WTC11 (cell line): Measurements from ENCODE around the gene TNFRSF19. TPM values are rescaled to one million over a fixed set of nuclear protein-coding genes. Genes with fewer than 3 reads are reported as not detected.

Source experiments
- ATAC-seq: fragments of 200-7000 bp; cut with Tn5 transposase; 2 replicates; pipeline ENCODE4 v1.10.0; 2021; ENCODE audit warnings: mild to moderate bottlenecking, moderate library complexity
- CTCF ChIA-PET: fragments of 300-600 bp; sonication (Branson Sonifier 250); formaldehyde crosslinking; loops from one replicate; lab custom pipeline; 2021; ENCODE audit warnings: antibody characterized with exemption; lab: Charles Lee
- POLR2A ChIA-PET: fragments of 350-600 bp; sonication (Branson Sonifier 250); formaldehyde crosslinking; loops from one replicate; lab custom pipeline; 2021; ENCODE audit warnings: antibody characterized with exemption; lab: Charles Lee
- DNase-seq: peaks from one replicate; pipeline ENCODE4 v3.0.0; 2021; ENCODE audit warnings: low spot score
- H3K27ac Mint-ChIP-seq: 2 replicates; pipeline ENCODE4 v1.8.0; 2021; ENCODE audit warnings: mixed read lengths
- H3K27me3 Mint-ChIP-seq: 2 replicates; pipeline ENCODE4 v1.8.0; 2021; ENCODE audit warnings: low read depth, mild to moderate bottlenecking, moderate library complexity, mixed read lengths
- H3K36me3 Mint-ChIP-seq: 2 replicates; pipeline ENCODE4 v1.8.0; 2021; ENCODE audit warnings: mixed read lengths
- H3K4me1 Mint-ChIP-seq: 2 replicates; pipeline ENCODE4 v1.8.0; 2022; ENCODE audit warnings: mixed read lengths
- H3K4me3 Mint-ChIP-seq: 2 replicates; pipeline ENCODE4 v1.8.0; 2021; ENCODE audit warnings: mild to moderate bottlenecking, moderate library complexity, mixed read lengths
- H3K9me3 Mint-ChIP-seq: 2 replicates; pipeline ENCODE4 v1.8.0; 2021; ENCODE audit warnings: mixed read lengths
- CREM ChIP-seq: sonication (generic); formaldehyde crosslinking; IDR thresholded peaks from 2 replicates; pipeline ENCODE4 v1.8.1; 2022; ENCODE audit warnings: mild to moderate bottlenecking, missing genetic modification reagents, moderate library complexity
- ELF4 ChIP-seq: sonication (generic); formaldehyde crosslinking; IDR thresholded peaks from 2 replicates; pipeline ENCODE4 v1.8.1; 2022; ENCODE audit warnings: low read depth, mild to moderate bottlenecking, moderate library complexity, missing genetic modification reagents
- ESRRA ChIP-seq: sonication (generic); formaldehyde crosslinking; IDR thresholded peaks from 2 replicates; pipeline ENCODE4 v1.8.1; 2022; ENCODE audit warnings: mild to moderate bottlenecking, missing genetic modification reagents, borderline replicate concordance
- FOXJ3 ChIP-seq: sonication (generic); formaldehyde crosslinking; IDR thresholded peaks from 2 replicates; pipeline ENCODE4 v1.9.0; 2021; ENCODE audit warnings: missing genetic modification reagents, mild to moderate bottlenecking, borderline replicate concordance
- GABPB1 ChIP-seq: sonication (generic); formaldehyde crosslinking; IDR thresholded peaks from 2 replicates; pipeline ENCODE4 v1.8.1; 2023; ENCODE audit warnings: mild to moderate bottlenecking, missing genetic modification reagents
- GRHL2 ChIP-seq: fragments of 250-450 bp; sonication (Bioruptor Pico); IDR thresholded peaks from 2 replicates; pipeline ENCODE4 v1.8.0; 2022; ENCODE audit warnings: mild to moderate bottlenecking, moderate library complexity; ENCODE audit not compliant: insufficient replicate concordance, severe bottlenecking
- NFYB ChIP-seq: sonication (generic); formaldehyde crosslinking; conservative IDR thresholded peaks from 2 replicates; pipeline ENCODE4 v1.8.0; 2022; ENCODE audit warnings: low read depth, missing genetic modification reagents
- NR2C2 ChIP-seq: sonication (generic); formaldehyde crosslinking; IDR thresholded peaks from 2 replicates; pipeline ENCODE4 v1.8.0; 2022; ENCODE audit warnings: mild to moderate bottlenecking, missing genetic modification reagents
- NR3C1 ChIP-seq: sonication (generic); formaldehyde crosslinking; conservative IDR thresholded peaks from 2 replicates; pipeline ENCODE4 v1.8.1; 2023; ENCODE audit warnings: low read depth, mild to moderate bottlenecking, missing genetic modification reagents
- PRRX2 ChIP-seq: fragments of 250-450 bp; sonication (Bioruptor Pico); IDR thresholded peaks from 2 replicates; pipeline ENCODE4 v1.8.0; 2021; ENCODE audit warnings: mild to moderate bottlenecking
- SMAD3 ChIP-seq: sonication (generic); formaldehyde crosslinking; IDR thresholded peaks from 2 replicates; pipeline ENCODE4 v1.8.0; 2022; ENCODE audit warnings: missing genetic modification reagents, mild to moderate bottlenecking, borderline replicate concordance
- TP53 ChIP-seq: sonication (generic); formaldehyde crosslinking; IDR thresholded peaks from 2 replicates; pipeline ENCODE4 v1.8.1; 2023; ENCODE audit warnings: mild to moderate bottlenecking, missing genetic modification reagents
- ZNF121 ChIP-seq: sonication (generic); formaldehyde crosslinking; IDR thresholded peaks from 2 replicates; pipeline ENCODE4 v1.8.0; 2023; ENCODE audit warnings: missing genetic modification reagents
- ZNF317 ChIP-seq: sonication (generic); formaldehyde crosslinking; IDR thresholded peaks from 2 replicates; pipeline ENCODE4 v1.8.1; 2023; ENCODE audit warnings: low read depth, mild to moderate bottlenecking, moderate library complexity, missing genetic modification reagents, borderline replicate concordance
- total RNA-seq: library from RNA; stranded (reverse); gene quantifications from 3 replicates; pipeline ENCODE4 v1.2.3, GENCODE V29; 2021
- TF ChIP-seq, protein P1 (sequence below): fragments of 200-600 bp; IDR thresholded peaks from 2 replicates; pipeline ENCODE4 v1.8.0; 2022; ENCODE audit warnings: antibody characterized with exemption
- TF ChIP-seq, protein P2 (sequence below): fragments of 250-450 bp; sonication (Bioruptor Pico); IDR thresholded peaks from 2 replicates; pipeline ENCODE4 v1.9.0; 2021; ENCODE audit warnings: mild to moderate bottlenecking, borderline replicate concordance
- TF ChIP-seq, protein P3 (sequence below): sonication (generic); formaldehyde crosslinking; IDR thresholded peaks from 2 replicates; pipeline ENCODE4 v1.8.0; 2022; ENCODE audit warnings: mild to moderate bottlenecking, missing genetic modification reagents
- TF ChIP-seq, protein P4 (sequence below): sonication (generic); formaldehyde crosslinking; conservative IDR thresholded peaks from 2 replicates; pipeline ENCODE4 v1.8.1; 2023; ENCODE audit warnings: mild to moderate bottlenecking, low read depth, missing genetic modification reagents, moderate library complexity
- TF ChIP-seq, protein P5 (sequence below): fragments of 250-450 bp; sonication (Bioruptor Pico); conservative IDR thresholded peaks from 2 replicates; pipeline ENCODE4 v1.9.0; 2021; ENCODE audit warnings: mild to moderate bottlenecking
- TF ChIP-seq, protein P6 (sequence below): sonication (generic); formaldehyde crosslinking; IDR thresholded peaks from 2 replicates; pipeline ENCODE4 v1.8.0; 2022; ENCODE audit warnings: mild to moderate bottlenecking, missing genetic modification reagents
- TF ChIP-seq, protein P7 (sequence below): sonication (generic); formaldehyde crosslinking; IDR thresholded peaks from 2 replicates; pipeline ENCODE4 v1.8.1; 2022; ENCODE audit warnings: mild to moderate bottlenecking, missing genetic modification reagents, moderate library complexity, borderline replicate concordance

The TNFRSF19 gene
- total RNA-seq, 1 experiment from 2014 or later, result 0.20 TPM

DNA sequence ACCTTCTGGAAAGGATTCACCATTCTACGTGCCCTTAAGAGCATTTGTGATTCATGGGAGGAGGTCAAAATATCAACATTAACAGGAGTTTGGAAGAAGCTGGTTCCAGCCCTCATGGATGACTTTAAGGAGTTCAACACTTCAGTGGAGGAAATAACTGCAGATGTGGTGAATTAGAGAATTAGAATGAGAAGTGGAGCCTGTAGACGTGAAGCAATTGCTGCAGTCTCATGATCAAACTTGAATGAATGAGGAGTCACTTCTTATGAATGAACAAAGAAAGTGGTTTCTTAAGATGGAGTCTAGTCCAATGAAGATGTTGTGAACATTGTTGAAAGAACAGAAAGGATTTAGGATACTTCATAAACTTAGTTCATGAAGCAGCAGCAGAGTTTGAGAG lies 129.1 kb downstream of the TNFRSF19 start (continued):
- no peak for TF ChIP-seq GRHL2 (CRISPR knock-in tag)
- no peak for TF ChIP-seq FOXJ3 (CRISPR knock-in tag)
- TF ChIP-seq, protein P1, sequence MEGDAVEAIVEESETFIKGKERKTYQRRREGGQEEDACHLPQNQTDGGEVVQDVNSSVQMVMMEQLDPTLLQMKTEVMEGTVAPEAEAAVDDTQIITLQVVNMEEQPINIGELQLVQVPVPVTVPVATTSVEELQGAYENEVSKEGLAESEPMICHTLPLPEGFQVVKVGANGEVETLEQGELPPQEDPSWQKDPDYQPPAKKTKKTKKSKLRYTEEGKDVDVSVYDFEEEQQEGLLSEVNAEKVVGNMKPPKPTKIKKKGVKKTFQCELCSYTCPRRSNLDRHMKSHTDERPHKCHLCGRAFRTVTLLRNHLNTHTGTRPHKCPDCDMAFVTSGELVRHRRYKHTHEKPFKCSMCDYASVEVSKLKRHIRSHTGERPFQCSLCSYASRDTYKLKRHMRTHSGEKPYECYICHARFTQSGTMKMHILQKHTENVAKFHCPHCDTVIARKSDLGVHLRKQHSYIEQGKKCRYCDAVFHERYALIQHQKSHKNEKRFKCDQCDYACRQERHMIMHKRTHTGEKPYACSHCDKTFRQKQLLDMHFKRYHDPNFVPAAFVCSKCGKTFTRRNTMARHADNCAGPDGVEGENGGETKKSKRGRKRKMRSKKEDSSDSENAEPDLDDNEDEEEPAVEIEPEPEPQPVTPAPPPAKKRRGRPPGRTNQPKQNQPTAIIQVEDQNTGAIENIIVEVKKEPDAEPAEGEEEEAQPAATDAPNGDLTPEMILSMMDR, result no peak
- no peak for TF ChIP-seq ZNF121 (CRISPR knock-in tag)
- TF ChIP-seq, all 79 proteins: peak for 0

DNA sequence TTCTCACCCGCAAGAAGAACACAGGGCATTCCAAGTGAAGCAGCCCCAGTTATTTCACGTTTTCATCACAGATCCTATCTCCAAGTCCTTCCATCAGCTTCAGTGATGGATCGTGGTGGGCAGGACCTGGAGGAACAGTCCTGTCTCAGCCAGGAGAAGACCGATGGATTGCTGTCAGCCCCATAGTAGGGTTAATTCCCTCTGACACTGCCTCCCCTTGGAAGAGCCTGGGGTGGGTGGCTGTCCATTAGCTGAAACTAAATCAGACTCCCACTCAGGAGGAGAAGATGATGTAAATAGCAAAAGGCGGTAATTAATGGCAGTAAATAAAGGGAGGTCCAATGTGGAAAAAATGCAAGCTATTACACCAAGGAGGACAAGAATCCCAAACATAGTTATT lies 131.0 kb downstream of the TNFRSF19 start:
- Mint-ChIP-seq H3K27ac (no peak overlapping the region), H3K4me3 (no peak overlapping the region), H3K27me3 (no peaks in the 10 kb centered on the region; the same call in 1 of the 2 replicates), H3K36me3 (no peaks in the 10 kb centered on the region), H3K9me3 (no peaks in the 10 kb centered on the region), H3K4me1 (peaks cover 24% of the 10 kb centered on the region)
- DNase-seq (no peak), ATAC-seq (no peak)
- ChIA-PET POLR2A (no interaction called here), CTCF (no interaction called here)
- TF ChIP-seq, protein P2, sequence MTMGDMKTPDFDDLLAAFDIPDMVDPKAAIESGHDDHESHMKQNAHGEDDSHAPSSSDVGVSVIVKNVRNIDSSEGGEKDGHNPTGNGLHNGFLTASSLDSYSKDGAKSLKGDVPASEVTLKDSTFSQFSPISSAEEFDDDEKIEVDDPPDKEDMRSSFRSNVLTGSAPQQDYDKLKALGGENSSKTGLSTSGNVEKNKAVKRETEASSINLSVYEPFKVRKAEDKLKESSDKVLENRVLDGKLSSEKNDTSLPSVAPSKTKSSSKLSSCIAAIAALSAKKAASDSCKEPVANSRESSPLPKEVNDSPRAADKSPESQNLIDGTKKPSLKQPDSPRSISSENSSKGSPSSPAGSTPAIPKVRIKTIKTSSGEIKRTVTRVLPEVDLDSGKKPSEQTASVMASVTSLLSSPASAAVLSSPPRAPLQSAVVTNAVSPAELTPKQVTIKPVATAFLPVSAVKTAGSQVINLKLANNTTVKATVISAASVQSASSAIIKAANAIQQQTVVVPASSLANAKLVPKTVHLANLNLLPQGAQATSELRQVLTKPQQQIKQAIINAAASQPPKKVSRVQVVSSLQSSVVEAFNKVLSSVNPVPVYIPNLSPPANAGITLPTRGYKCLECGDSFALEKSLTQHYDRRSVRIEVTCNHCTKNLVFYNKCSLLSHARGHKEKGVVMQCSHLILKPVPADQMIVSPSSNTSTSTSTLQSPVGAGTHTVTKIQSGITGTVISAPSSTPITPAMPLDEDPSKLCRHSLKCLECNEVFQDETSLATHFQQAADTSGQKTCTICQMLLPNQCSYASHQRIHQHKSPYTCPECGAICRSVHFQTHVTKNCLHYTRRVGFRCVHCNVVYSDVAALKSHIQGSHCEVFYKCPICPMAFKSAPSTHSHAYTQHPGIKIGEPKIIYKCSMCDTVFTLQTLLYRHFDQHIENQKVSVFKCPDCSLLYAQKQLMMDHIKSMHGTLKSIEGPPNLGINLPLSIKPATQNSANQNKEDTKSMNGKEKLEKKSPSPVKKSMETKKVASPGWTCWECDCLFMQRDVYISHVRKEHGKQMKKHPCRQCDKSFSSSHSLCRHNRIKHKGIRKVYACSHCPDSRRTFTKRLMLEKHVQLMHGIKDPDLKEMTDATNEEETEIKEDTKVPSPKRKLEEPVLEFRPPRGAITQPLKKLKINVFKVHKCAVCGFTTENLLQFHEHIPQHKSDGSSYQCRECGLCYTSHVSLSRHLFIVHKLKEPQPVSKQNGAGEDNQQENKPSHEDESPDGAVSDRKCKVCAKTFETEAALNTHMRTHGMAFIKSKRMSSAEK (CRISPR knock-in tag), result no peak
- TF ChIP-seq CREM (CRISPR knock-in tag) (no peak), NFYB (no peak), NR3C1 (CRISPR knock-in tag) (no peak), PRRX2 (CRISPR knock-in tag) (no peak), NR2C2 (CRISPR knock-in tag) (no peak), SMAD3 (CRISPR knock-in tag) (no peak), GABPB1 (CRISPR knock-in tag) (no peak), ESRRA (CRISPR knock-in tag) (no peak), GRHL2 (CRISPR knock-in tag) (no peak), ZNF317 (CRISPR knock-in tag) (no peak), TP53 (no peak), ELF4 (no peak)
- TF ChIP-seq, protein P3, sequence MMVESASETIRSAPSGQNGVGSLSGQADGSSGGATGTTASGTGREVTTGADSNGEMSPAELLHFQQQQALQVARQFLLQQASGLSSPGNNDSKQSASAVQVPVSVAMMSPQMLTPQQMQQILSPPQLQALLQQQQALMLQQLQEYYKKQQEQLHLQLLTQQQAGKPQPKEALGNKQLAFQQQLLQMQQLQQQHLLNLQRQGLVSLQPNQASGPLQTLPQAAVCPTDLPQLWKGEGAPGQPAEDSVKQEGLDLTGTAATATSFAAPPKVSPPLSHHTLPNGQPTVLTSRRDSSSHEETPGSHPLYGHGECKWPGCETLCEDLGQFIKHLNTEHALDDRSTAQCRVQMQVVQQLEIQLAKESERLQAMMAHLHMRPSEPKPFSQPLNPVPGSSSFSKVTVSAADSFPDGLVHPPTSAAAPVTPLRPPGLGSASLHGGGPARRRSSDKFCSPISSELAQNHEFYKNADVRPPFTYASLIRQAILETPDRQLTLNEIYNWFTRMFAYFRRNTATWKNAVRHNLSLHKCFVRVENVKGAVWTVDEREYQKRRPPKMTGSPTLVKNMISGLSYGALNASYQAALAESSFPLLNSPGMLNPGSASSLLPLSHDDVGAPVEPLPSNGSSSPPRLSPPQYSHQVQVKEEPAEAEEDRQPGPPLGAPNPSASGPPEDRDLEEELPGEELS, result no peak
- TF ChIP-seq, protein P4, sequence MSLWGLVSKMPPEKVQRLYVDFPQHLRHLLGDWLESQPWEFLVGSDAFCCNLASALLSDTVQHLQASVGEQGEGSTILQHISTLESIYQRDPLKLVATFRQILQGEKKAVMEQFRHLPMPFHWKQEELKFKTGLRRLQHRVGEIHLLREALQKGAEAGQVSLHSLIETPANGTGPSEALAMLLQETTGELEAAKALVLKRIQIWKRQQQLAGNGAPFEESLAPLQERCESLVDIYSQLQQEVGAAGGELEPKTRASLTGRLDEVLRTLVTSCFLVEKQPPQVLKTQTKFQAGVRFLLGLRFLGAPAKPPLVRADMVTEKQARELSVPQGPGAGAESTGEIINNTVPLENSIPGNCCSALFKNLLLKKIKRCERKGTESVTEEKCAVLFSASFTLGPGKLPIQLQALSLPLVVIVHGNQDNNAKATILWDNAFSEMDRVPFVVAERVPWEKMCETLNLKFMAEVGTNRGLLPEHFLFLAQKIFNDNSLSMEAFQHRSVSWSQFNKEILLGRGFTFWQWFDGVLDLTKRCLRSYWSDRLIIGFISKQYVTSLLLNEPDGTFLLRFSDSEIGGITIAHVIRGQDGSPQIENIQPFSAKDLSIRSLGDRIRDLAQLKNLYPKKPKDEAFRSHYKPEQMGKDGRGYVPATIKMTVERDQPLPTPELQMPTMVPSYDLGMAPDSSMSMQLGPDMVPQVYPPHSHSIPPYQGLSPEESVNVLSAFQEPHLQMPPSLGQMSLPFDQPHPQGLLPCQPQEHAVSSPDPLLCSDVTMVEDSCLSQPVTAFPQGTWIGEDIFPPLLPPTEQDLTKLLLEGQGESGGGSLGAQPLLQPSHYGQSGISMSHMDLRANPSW, result no peak
- TF ChIP-seq, protein P5, sequence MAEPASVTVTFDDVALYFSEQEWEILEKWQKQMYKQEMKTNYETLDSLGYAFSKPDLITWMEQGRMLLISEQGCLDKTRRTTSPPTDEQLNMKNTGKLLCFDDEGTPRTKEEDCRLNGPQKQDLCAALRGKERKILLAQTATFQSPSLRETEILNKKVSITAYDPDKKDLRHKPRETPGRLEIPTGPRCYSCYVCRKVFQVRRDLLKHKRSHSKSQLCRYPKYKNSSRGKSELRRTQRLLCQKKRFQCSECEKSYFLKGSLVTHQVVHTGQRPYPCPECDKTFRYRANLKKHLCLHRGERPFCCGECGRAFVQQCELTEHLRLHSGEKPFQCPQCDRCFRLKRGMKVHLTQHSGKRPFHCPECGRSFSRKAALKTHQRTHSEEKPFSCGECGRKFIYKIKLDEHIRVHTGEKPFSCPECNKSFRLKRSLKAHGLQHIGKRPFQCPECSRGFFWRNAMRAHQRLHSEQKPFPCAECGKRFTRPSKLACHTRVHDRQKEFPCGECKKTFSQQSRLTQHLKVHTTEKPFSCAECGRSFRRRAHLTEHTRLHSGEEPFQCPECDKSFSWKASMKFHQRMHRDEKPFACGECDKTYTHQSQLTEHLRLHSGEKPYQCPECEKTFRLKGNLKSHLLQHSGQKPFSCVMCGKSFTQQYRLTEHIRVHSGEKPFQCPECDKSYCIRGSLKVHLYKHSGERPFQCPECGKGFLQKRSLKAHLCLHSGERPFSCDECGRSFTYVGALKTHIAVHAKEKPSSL (CRISPR knock-in tag), result no peak
- TF ChIP-seq, protein P6, sequence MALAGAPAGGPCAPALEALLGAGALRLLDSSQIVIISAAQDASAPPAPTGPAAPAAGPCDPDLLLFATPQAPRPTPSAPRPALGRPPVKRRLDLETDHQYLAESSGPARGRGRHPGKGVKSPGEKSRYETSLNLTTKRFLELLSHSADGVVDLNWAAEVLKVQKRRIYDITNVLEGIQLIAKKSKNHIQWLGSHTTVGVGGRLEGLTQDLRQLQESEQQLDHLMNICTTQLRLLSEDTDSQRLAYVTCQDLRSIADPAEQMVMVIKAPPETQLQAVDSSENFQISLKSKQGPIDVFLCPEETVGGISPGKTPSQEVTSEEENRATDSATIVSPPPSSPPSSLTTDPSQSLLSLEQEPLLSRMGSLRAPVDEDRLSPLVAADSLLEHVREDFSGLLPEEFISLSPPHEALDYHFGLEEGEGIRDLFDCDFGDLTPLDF (CRISPR knock-in tag), result no peak
- TF ChIP-seq, protein P7, sequence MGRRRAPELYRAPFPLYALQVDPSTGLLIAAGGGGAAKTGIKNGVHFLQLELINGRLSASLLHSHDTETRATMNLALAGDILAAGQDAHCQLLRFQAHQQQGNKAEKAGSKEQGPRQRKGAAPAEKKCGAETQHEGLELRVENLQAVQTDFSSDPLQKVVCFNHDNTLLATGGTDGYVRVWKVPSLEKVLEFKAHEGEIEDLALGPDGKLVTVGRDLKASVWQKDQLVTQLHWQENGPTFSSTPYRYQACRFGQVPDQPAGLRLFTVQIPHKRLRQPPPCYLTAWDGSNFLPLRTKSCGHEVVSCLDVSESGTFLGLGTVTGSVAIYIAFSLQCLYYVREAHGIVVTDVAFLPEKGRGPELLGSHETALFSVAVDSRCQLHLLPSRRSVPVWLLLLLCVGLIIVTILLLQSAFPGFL (CRISPR knock-in tag), result no peak
